HepG2 (cell line): Measurements from ENCODE around the gene MADCAM1. TPM values are rescaled to one million over a fixed set of nuclear protein-coding genes. Genes with fewer than 3 reads are reported as not detected.

Source experiments
- AKAP8 ChIP-seq: sonication (generic); formaldehyde crosslinking; IDR thresholded peaks from 2 replicates; pipeline ENCODE4 v1.5.1; 2020; ENCODE audit warnings: mild to moderate bottlenecking, missing genetic modification reagents
- ATF4 ChIP-seq, 2 experiments: fragments of 450-650 bp in 1 of 2; sonication (generic) in 1 of 2; formaldehyde crosslinking; IDR thresholded peaks; 2 replicates each; pipeline versions ENCODE4 v1.5.0 to v1.8.0; 2020 to 2022; ENCODE audit warnings: mild to moderate bottlenecking in 1 of 2, missing genetic modification reagents in 1 of 2
- CBFB ChIP-seq: sonication (generic); formaldehyde crosslinking; IDR thresholded peaks from 2 replicates; pipeline ENCODE4 v1.4.0; 2020; ENCODE audit warnings: missing genetic modification reagents
- DMAP1 ChIP-seq: IDR thresholded peaks from 2 replicates; pipeline ENCODE4 v1.6.1; 2016
- KAT2B ChIP-seq: fragments of 150-350 bp; IDR thresholded peaks from 2 replicates; pipeline ENCODE4 v1.6.1; 2014; ENCODE audit warnings: low read depth, low read length, borderline replicate concordance
- KDM1A ChIP-seq: IDR thresholded peaks from 2 replicates; pipeline ENCODE4 v1.6.1; 2016; ENCODE audit warnings: missing compliant biosample characterization
- SALL1 ChIP-seq: sonication (generic); formaldehyde crosslinking; IDR thresholded peaks from 2 replicates; pipeline ENCODE4 v1.8.0; 2022; ENCODE audit warnings: mild to moderate bottlenecking, missing genetic modification reagents
- SOX13 ChIP-seq, 3 experiments: fragments of 450-650 bp in 1 of 3; sonication (generic) in 1 of 3; formaldehyde crosslinking in 1 of 3; IDR thresholded peaks in 2 of 3; conservative IDR thresholded peaks in 1 of 3; 2 replicates each; pipeline versions ENCODE4 v1.5.0 to v1.6.1; 2016 to 2020; ENCODE audit warnings: antibody characterized with exemption in 1 of 3, mild to moderate bottlenecking in 1 of 3, missing compliant biosample characterization in 1 of 3, missing genetic modification reagents in 1 of 3, moderate library complexity in 1 of 3
- SRSF1 ChIP-seq: fragments of 200-400 bp; formaldehyde crosslinking; optimal IDR thresholded peaks from 2 replicates; pipeline ENCODE3; 2017; ENCODE audit warnings: mild to moderate bottlenecking, low read depth, low read length, moderate library complexity
- ZFY ChIP-seq: sonication (generic); formaldehyde crosslinking; IDR thresholded peaks from 2 replicates; pipeline ENCODE4 v1.4.0; 2020; ENCODE audit warnings: missing genetic modification reagents
- ZKSCAN5 ChIP-seq: sonication (generic); formaldehyde crosslinking; IDR thresholded peaks from 2 replicates; pipeline ENCODE4 v1.5.1; 2020; ENCODE audit warnings: mild to moderate bottlenecking, missing genetic modification reagents
- ZMYM4 ChIP-seq: sonication (generic); formaldehyde crosslinking; IDR thresholded peaks from 2 replicates; pipeline ENCODE4 v1.8.1; 2023; ENCODE audit warnings: mild to moderate bottlenecking, missing genetic modification reagents
- ZNF564 ChIP-seq: sonication (generic); formaldehyde crosslinking; IDR thresholded peaks from 2 replicates; pipeline ENCODE4 v1.8.1; 2023; ENCODE audit warnings: mild to moderate bottlenecking, missing genetic modification reagents
- ZNF747 ChIP-seq: sonication (generic); formaldehyde crosslinking; IDR thresholded peaks from 2 replicates; pipeline ENCODE4 v1.8.1; 2023; ENCODE audit warnings: missing genetic modification reagents, mild to moderate bottlenecking, borderline replicate concordance
- polyA plus RNA-seq, 8 experiments: library from polyadenylated mRNA; depleted of rRNA in 3 of 8; stranded (reverse) in 7 of 8; unstranded in 1 of 8; fragments of >200 nt; fragmentation: Illumina TruSeq in 4 of 8; extraction: Trizol in 4 of 8; gene quantifications; 2 replicates each; pipeline versions ENCODE4 v1.2.1 to v1.2.3, GENCODE V29; 2011 to 2016; ENCODE audit warnings: low read depth in 4 of 8, missing spikeins in 1 of 8, mixed read lengths in 1 of 8; ENCODE audit not compliant: insufficient read depth in 1 of 8
- total RNA-seq, 5 experiments: library from RNA; depleted of rRNA; stranded (reverse); fragments of >200 nt; fragmentation: Illumina TruSeq; extraction: Trizol; gene quantifications; 2 replicates each; pipeline ENCODE4 v1.2.3, GENCODE V29; 2016; ENCODE audit warnings: low read depth in 1 of 5
- TF ChIP-seq, protein P1 (sequence below): sonication (generic); formaldehyde crosslinking; IDR thresholded peaks from 2 replicates; pipeline ENCODE4 v1.4.0; 2020; ENCODE audit warnings: mild to moderate bottlenecking, missing genetic modification reagents
- TF ChIP-seq, protein P2 (sequence below): IDR thresholded peaks from 2 replicates; pipeline ENCODE4 v1.6.1; 2016; ENCODE audit warnings: missing genetic modification reagents, missing compliant biosample characterization
- TF ChIP-seq, protein P3 (sequence below): sonication (generic); formaldehyde crosslinking; IDR thresholded peaks from 2 replicates; pipeline ENCODE4 v1.8.1; 2023; ENCODE audit warnings: mild to moderate bottlenecking, inconsistent platforms, moderate library complexity, missing genetic modification reagents, borderline replicate concordance

MADCAM1 gene
- total and polyA plus RNA-seq, 2 of the 13 experiments (the other 11 are each of a cell fraction or from before 2014, with no cell fraction given): 0.29 to 0.33 TPM

DNA sequence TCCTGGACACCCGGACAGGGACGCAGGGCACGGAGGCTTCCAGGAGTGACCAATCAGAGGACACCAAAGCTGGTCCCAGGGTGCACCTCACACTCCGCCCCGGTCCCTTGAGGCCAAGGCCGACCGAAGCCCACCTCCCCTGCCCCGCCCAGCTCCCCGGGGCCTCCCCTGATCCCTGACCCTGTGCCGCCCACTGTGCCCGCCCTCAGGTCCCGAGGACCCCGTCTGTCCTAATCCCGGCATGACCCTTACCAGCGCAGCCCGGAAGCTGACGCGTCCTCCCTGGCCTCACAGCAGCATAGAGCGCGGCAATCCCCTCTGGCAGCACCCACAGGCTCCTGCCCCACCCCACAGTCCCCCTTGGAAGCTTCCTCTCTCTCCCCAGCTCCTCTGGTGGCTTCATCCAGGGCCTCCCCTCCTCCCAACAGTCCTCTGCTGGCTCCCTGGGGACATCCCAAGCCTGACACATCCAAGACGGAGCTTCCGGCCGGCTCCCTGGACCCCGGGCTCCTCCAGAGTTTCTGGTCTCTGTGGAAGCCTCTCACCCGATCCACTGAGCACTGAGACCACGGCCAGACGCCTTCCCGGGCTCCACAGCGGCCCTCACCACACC is 27.9 kb downstream of the MADCAM1 start (continued):
- TF ChIP-seq, protein P1, sequence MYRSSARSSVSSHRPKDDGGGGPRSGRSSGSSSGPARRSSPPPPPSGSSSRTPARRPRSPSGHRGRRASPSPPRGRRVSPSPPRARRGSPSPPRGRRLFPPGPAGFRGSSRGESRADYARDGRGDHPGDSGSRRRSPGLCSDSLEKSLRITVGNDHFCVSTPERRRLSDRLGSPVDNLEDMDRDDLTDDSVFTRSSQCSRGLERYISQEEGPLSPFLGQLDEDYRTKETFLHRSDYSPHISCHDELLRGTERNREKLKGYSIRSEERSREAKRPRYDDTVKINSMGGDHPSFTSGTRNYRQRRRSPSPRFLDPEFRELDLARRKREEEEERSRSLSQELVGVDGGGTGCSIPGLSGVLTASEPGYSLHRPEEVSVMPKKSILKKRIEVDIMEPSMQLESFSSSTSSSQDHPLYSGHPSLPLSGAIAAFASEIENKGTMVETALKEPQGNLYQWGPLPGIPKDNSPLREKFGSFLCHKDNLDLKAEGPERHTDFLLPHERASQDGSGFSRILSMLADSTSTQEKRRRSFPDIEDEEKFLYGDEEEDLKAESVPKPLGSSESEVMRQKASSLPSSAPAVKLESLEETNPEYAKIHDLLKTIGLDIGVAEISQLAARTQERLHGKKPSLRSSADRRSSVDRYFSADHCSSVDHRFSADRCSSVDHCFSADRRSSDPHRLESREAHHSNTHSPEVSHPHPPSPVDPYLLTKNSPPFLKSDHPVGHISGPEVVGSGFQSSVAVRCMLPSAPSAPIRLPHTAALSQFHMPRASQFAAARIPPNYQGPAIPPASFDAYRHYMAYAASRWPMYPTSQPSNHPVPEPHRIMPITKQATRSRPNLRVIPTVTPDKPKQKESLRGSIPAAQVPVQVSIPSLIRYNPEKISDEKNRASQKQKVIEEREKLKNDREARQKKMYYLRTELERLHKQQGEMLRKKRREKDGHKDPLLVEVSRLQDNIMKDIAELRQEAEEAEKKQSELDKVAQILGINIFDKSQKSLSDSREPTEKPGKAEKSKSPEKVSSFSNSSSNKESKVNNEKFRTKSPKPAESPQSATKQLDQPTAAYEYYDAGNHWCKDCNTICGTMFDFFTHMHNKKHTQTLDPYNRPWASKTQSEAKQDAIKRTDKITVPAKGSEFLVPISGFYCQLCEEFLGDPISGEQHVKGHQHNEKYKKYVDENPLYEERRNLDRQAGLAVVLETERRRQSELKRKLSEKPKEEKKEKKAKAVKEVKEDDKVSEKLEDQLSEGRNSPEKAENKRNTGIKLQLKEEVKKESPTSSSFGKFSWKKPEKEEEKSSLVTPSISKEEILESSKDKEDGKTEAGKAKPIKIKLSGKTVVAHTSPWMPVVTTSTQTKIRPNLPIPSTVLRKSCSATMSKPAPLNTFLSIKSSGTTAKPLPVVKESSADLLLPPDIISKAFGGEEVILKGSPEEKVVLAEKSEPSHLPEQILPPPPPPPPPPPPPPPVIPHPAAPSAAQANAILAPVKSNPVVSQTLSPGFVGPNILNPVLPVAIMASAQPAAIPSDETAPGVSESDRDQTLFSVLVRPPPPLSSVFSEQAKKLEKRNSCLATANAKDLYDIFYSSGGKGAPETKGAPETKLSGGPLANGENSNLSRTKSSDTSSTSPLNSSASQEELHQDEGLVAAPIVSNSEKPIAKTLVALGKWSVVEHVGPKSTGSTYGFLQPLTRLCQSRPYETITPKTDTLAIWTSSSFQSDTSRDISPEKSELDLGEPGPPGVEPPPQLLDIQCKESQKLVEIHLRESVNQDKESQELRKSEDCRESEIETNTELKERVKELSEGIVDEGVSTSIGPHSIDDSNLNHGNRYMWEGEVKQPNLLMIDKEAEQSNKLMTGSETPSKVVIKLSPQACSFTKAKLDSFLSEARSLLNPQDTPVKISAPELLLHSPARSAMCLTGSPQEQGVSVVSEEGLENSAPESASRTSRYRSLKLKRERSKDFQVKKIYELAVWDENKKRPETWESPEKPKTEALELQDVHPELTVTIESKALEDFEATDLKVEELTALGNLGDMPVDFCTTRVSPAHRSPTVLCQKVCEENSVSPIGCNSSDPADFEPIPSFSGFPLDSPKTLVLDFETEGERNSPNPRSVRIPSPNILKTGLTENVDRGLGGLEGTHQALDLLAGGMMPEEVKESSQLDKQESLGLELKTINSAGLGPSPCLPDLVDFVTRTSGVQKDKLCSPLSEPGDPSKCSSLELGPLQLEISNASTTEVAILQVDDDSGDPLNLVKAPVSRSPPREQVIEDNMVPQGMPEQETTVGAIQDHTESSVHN: 0 out of 2 replicates have a peak, but pooled peaks have one; percentile 32
- TF ChIP-seq CBFB (CRISPR knock-in tag) (peak; percentile 69; the same call in 1 of the 2 replicates), ATF4 (CRISPR knock-in tag; IDR thresholded peaks at IDR 0.05) (no peak), SALL1 (CRISPR knock-in tag) (peak; percentile 83), ZFY (CRISPR knock-in tag) (peak; percentile 57; the same call in 1 of the 2 replicates), AKAP8 (CRISPR knock-in tag) (peak; percentile 94), ZNF564 (CRISPR knock-in tag) (peak; percentile 52; the same call in 1 of the 2 replicates), ZKSCAN5 (no peak), KDM1A (CRISPR knock-in tag) (no peak), SRSF1 (peak; percentile 54), SOX13 (IDR thresholded peaks at IDR 0.05) (no peak), SOX13 (CRISPR knock-in tag; conservative IDR thresholded peaks at IDR 0.05 in 1 of 2, IDR thresholded peaks at IDR 0.05 in 1 of 2) (peak in 1 of 2 experiments; percentile 66; a peak in 2 of 4 replicates), ZMYM4 (CRISPR knock-in tag) (peak; percentile 81; the same call in 1 of the 2 replicates), KAT2B (no peak), DMAP1 (CRISPR knock-in tag) (peak; percentile 51), ZNF747 (peak; percentile 76)
- TF ChIP-seq, protein P2, sequence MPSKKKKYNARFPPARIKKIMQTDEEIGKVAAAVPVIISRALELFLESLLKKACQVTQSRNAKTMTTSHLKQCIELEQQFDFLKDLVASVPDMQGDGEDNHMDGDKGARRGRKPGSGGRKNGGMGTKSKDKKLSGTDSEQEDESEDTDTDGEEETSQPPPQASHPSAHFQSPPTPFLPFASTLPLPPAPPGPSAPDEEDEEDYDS (CRISPR knock-in tag): peak; percentile 59
- TF ChIP-seq, protein P3, sequence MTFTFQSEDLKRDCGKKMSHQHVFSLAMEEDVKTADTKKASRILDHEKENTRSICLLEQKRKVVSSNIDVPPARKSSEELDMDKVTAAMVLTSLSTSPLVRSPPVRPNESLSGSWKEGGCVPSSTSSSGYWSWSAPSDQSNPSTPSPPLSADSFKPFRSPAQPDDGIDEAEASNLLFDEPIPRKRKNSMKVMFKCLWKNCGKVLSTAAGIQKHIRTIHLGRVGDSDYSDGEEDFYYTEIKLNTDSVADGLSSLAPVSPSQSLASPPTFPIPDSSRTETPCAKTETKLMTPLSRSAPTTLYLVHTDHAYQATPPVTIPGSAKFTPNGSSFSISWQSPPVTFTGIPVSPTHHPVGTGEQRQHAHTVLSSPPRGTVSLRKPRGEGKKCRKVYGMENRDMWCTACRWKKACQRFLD (CRISPR knock-in tag): no peak
